HCT116 (cell line): Measurements from ENCODE around the gene DNAAF5. TPM values are rescaled to one million over a fixed set of nuclear protein-coding genes. Genes with fewer than 3 reads are reported as not detected.

Experiments
- ATAC-seq: fragments of 200-7000 bp; cut with Tn5 transposase; 2 replicates; pipeline ENCODE4 v1.9.1; 2020; ENCODE audit warnings: mild to moderate bottlenecking, moderate library complexity
- BruUV-seq: library from RNA; stranded (reverse); fragments of 400-500 nt; replicated peaks from 2 replicates; lab custom pipeline; 2021; lab: Mats Ljungman, UMichigan
- CTCF ChIA-PET: fragments of 300-600 bp; sonication (Branson Sonifier 250); formaldehyde crosslinking; loops from one replicate; lab custom pipeline; 2021; ENCODE audit warnings: antibody characterized with exemption; lab: Charles Lee
- POLR2A ChIA-PET: fragments of 300-600, 350-600 bp; sonication (Branson Sonifier 250); formaldehyde crosslinking; loops from one replicate; lab custom pipeline; 2021; ENCODE audit warnings: antibody characterized with exemption; lab: Charles Lee
- RAD21 ChIA-PET, 2 experiments: fragments of 300-600 bp; sonication (Branson Sonifier 250); formaldehyde crosslinking; loops; one replicate each; lab custom pipeline; 2023; ENCODE audit warnings: low total read pairs in 2 of 2; ENCODE audit not compliant: uncharacterized antibody in 2 of 2, unreplicated experiment in 2 of 2, low non-redundant PET in 1 of 2; lab: Charles Lee
- DNase-seq: peaks from one replicate; pipeline ENCODE4 v3.0.0-alpha.2; 2010; ENCODE audit warnings: low read depth, low spot score
- H2AFZ ChIP-seq: fragments of 200-600 bp; shearing (Covaris generic), sonication (generic); 2 replicates; pipeline ENCODE4 v1.6.1; 2017; ENCODE audit warnings: low read depth, mixed run types, mixed read lengths, antibody characterized with exemption, low read length; ENCODE audit not compliant: poor library complexity, severe bottlenecking
- H3K27ac ChIP-seq: 2 replicates; pipeline ENCODE4 v1.5.1; 2012; ENCODE audit warnings: low read depth, low read length
- H3K27me3 ChIP-seq: fragments of 200-600 bp; sonication (generic); 2 replicates; pipeline ENCODE4 v1.6.1; 2016; ENCODE audit warnings: mixed run types, low read length, mixed read lengths; ENCODE audit not compliant: insufficient read depth
- H3K36me3 ChIP-seq, 2 experiments: fragments of 200-500 bp in 1 of 2; fragments of 200-600 bp in 1 of 2; sonication (Bioruptor generic) in 1 of 2; sonication (generic) in 1 of 2; 2 replicates each; pipeline versions ENCODE4 v1.5.1 to v1.6.1; 2014 to 2016; ENCODE audit warnings: low read length in 2 of 2, inconsistent platforms in 1 of 2, mixed read lengths in 1 of 2, mixed run types in 1 of 2; ENCODE audit not compliant: insufficient read depth in 2 of 2, control insufficient read depth in 1 of 2
- H3K4me1 ChIP-seq, 2 experiments: fragments of 200-600 bp in 1 of 2; sonication (generic) in 1 of 2; 2 replicates each; pipeline versions ENCODE4 v1.5.1 to v1.6.1; 2012 to 2017; ENCODE audit warnings: low read length in 2 of 2, inconsistent platforms in 1 of 2, mild to moderate bottlenecking in 1 of 2, mixed read lengths in 1 of 2, mixed run types in 1 of 2, moderate library complexity in 1 of 2; ENCODE audit not compliant: insufficient read depth in 2 of 2, control insufficient read depth in 1 of 2
- H3K4me2 ChIP-seq: fragments of 200-600 bp; sonication (generic); 2 replicates; pipeline ENCODE4 v1.6.1; 2017; ENCODE audit warnings: mixed run types, low read length, mixed read lengths
- H3K4me3 ChIP-seq, 2 experiments: fragments of 200-600 bp in 1 of 2; sonication (generic) in 1 of 2; replicated peaks in 1 of 2; 2 replicates each; pipeline ENCODE4 v1.5.1; 2011 to 2016; ENCODE audit warnings: low read length in 2 of 2, control low read depth in 1 of 2, low read depth in 1 of 2, mild to moderate bottlenecking in 1 of 2, mixed read lengths in 1 of 2, mixed run types in 1 of 2
- H3K79me2 ChIP-seq: fragments of 200-600 bp; sonication (generic); 2 replicates; pipeline ENCODE4 v1.6.1; 2017; ENCODE audit warnings: mild to moderate bottlenecking, mixed run types, low read length, moderate library complexity, mixed read lengths; ENCODE audit not compliant: insufficient read depth
- H3K9ac ChIP-seq: fragments of 200-600 bp; sonication (generic); 2 replicates; pipeline ENCODE4 v1.6.1; 2016; ENCODE audit warnings: low read length, mixed read lengths
- H3K9me2 ChIP-seq: fragments of 200-600 bp; sonication (generic), shearing (Covaris generic); 2 replicates; pipeline ENCODE4 v1.6.1; 2017; ENCODE audit warnings: mixed run types, mild to moderate bottlenecking, moderate library complexity; ENCODE audit not compliant: insufficient read depth
- H3K9me3 ChIP-seq, 2 experiments: fragments of 200-500 bp in 1 of 2; fragments of 200-600 bp in 1 of 2; sonication (Bioruptor generic) in 1 of 2; sonication (generic) in 1 of 2; 2 replicates each; pipeline ENCODE4 v1.6.1; 2014 to 2017; ENCODE audit warnings: low read length in 2 of 2, mixed read lengths in 2 of 2, inconsistent platforms in 1 of 2, low read depth in 1 of 2, mild to moderate bottlenecking in 1 of 2, mixed run types in 1 of 2, moderate library complexity in 1 of 2; ENCODE audit not compliant: control insufficient read depth in 1 of 2, insufficient read depth in 1 of 2
- H4K20me1 ChIP-seq: fragments of 200-600 bp; sonication (generic), shearing (Covaris generic); 2 replicates; pipeline ENCODE4 v1.6.1; 2017; ENCODE audit warnings: mixed run types, mild to moderate bottlenecking, moderate library complexity; ENCODE audit not compliant: insufficient read depth
- CTCF ChIP-seq, 3 experiments: fragments of 200-600 bp in 1 of 3; sonication (generic) in 1 of 3; IDR thresholded peaks in 2 of 3; conservative IDR thresholded peaks in 1 of 3; 2 replicates each; pipeline ENCODE4 v1.5.1; 2012 to 2017; ENCODE audit warnings: low read depth in 2 of 3, low read length in 2 of 3, antibody characterized with exemption in 1 of 3, borderline replicate concordance in 1 of 3, control low read depth in 1 of 3, mild to moderate bottlenecking in 1 of 3, mixed read lengths in 1 of 3, mixed run types in 1 of 3, moderate library complexity in 1 of 3; ENCODE audit not compliant: insufficient read depth in 1 of 3
- EGR1 ChIP-seq: IDR thresholded peaks from 2 replicates; pipeline ENCODE4 v1.6.1; 2012; ENCODE audit warnings: low read depth
- ELF1 ChIP-seq: IDR thresholded peaks from 2 replicates; pipeline ENCODE4 v1.6.1; 2012; ENCODE audit warnings: low read depth, borderline replicate concordance
- EZH2 ChIP-seq: fragments of 200-600 bp; sonication (generic); IDR thresholded peaks from 2 replicates; pipeline ENCODE4 v1.6.1; 2017; ENCODE audit warnings: antibody characterized with exemption, mixed run types
- JUND ChIP-seq: IDR thresholded peaks from 2 replicates; pipeline ENCODE4 v1.6.1; 2012
- MAX ChIP-seq: IDR thresholded peaks from 2 replicates; pipeline ENCODE4 v1.6.1; 2012
- POLR2A ChIP-seq: IDR thresholded peaks from 2 replicates; pipeline ENCODE4 v1.7.0; 2011; ENCODE audit warnings: borderline replicate concordance; ENCODE audit not compliant: insufficient read depth, insufficient read length; ENCODE audit errors: extremely low read depth
- SIN3A ChIP-seq: IDR thresholded peaks from 2 replicates; pipeline ENCODE4 v1.6.1; 2012; ENCODE audit warnings: low read depth
- SRF ChIP-seq: IDR thresholded peaks from 2 replicates; pipeline ENCODE4 v1.6.1; 2012; ENCODE audit warnings: low read depth
- YY1 ChIP-seq: IDR thresholded peaks from 2 replicates; pipeline ENCODE4 v1.6.1; 2011; ENCODE audit warnings: low read length, low read depth, moderate library complexity, mild to moderate bottlenecking; ENCODE audit not compliant: insufficient replicate concordance; ENCODE audit errors: extremely low read depth
- ZBTB33 ChIP-seq: IDR thresholded peaks from 2 replicates; pipeline ENCODE4 v1.6.1; 2011; ENCODE audit warnings: mild to moderate bottlenecking, low read length, moderate library complexity; ENCODE audit not compliant: insufficient replicate concordance; ENCODE audit errors: extremely low read depth
- ZNF274 ChIP-seq: fragments of 200-500 bp; sonication (Bioruptor generic); IDR thresholded peaks from 2 replicates; pipeline ENCODE4 v1.6.1; 2014; ENCODE audit warnings: mild to moderate bottlenecking, low read depth, low read length, inconsistent platforms
- intact Hi-C: fragments of 100-400 bp; cut with micrococcal nuclease; formaldehyde crosslinking; loops from 2 replicates; pipeline ENCODE4 v1.10.0; 2022
- total RNA-seq: library from RNA; stranded (reverse); gene quantifications from one replicate; pipeline ENCODE4 v1.2.1, GENCODE V29; 2021; ENCODE audit not compliant: unreplicated experiment

Gene DNAAF5
- total RNA-seq, 1 experiment from 2014 or later = 69.4 TPM

GRCh38 chr7:772005-772294 lies 45.5 kb downstream of the DNAAF5 start:
- no peak overlapping the region for H2AFZ ChIP-seq
- BruUV-seq = no TSS peak
- H3K9me3 ChIP-seq = no peaks in the 10 kb centered on the region
- no peak overlapping the region for H3K4me3 ChIP-seq
- H3K4me2 ChIP-seq = no peak overlapping the region
- H3K36me3 ChIP-seq = peaks cover 9 to 10% of the 10 kb centered on the region in 2 experiments; a peak in 3 of 4 replicates
- H3K27me3 ChIP-seq = no peaks in the 10 kb centered on the region
- no peaks in the 10 kb centered on the region for H3K4me1 ChIP-seq
- ATAC-seq (no peak), DNase-seq (no peak)
- TF ChIP-seq CTCF (IDR thresholded peaks at IDR 0.05 in 2 of 3, conservative IDR thresholded peaks at IDR 0.05 in 1 of 3; ENCODE audit: borderline replicate concordance in 1 of 3, insufficient read depth in 1 of 3, low read depth in 2 of 3, low read length in 2 of 3) (no peak), ELF1 (no peak), SRF (no peak), ZNF274 (no peak), YY1 (no peak), ZBTB33 (no peak), EZH2 (no peak), SIN3A (no peak), JUND (no peak), MAX (no peak), POLR2A (no peak), EGR1 (no peak)
- no peak overlapping the region for H3K27ac ChIP-seq
- H4K20me1 ChIP-seq = no peaks in the 10 kb centered on the region
- H3K9ac ChIP-seq = no peak overlapping the region
- no peaks in the 10 kb centered on the region for H3K9me2 ChIP-seq
- CTCF ChIA-PET = interaction anchor here (0.9 to 1.0 kb wide), 2 partner anchors 439 to 450 kb away, joined by 4 read pairs; no protein-coding TSS in a partner anchor
- POLR2A ChIA-PET = no interaction called here
- no peaks in the 10 kb centered on the region for H3K79me2 ChIP-seq
- RAD21 ChIA-PET = no interaction called here
- intact Hi-C loops = no loop called here
